PC-3 (cell line): ENCODE results near the gene C6orf163.

Source experiments
- CTCF ChIP-seq: fragments of 300-600 bp; sonication (generic); conservative IDR thresholded peaks from 2 replicates; pipeline ENCODE4 v1.5.1; 2017; ENCODE audit warnings: antibody characterized with exemption, low read depth, mild to moderate bottlenecking, low read length
- EZH2 ChIP-seq: fragments of 300-600 bp; sonication (generic); IDR thresholded peaks from one replicate; pipeline ENCODE4 v1.6.1; 2017; ENCODE audit warnings: antibody characterized with exemption, mild to moderate bottlenecking, low read length; ENCODE audit not compliant: unreplicated experiment
- EZH2phosphoT487 ChIP-seq: fragments of 300-600 bp; sonication (generic); IDR thresholded peaks from 2 replicates; pipeline ENCODE4 v1.6.1; 2018; ENCODE audit warnings: mild to moderate bottlenecking, antibody characterized with exemption, low read length, borderline replicate concordance

GRCh38 chr6:87312860-87313259, 31.8 kb upstream of the C6orf163 start:
- TF ChIP-seq CTCF: no peak
- TF ChIP-seq EZH2: no peak
- TF ChIP-seq EZH2phosphoT487: no peak
